NCI-H1694 treated with DMSO at 0.1 percent for 48 hours (cell line): ENCODE measurements around the gene PHF24.
A peak's percentile ranks its signal among the peaks of the same experiment; 100 is the strongest.

Experiments used
- DNase-seq: peaks from one replicate; lab custom pipeline; 2025; lab: John Stamatoyannopoulos, UW

Gene PHF24

DNA sequence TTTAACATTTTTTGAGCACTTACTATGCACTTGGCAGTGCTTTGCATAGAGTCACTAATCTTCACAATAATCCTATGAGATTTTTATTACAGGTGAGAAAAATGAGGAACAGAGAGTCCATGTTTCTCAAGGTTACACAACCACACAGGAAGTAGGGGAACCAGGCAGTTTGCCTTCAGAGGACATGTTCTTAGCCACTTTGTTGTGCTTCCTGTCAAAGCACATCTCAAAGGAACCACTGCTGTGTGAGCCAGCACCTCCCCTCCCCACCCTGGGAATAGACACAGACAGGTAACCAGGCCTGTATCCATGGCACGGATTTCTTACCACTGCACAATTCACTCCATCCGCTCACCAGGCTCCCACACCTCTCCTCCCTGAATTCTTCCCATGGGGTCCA is 25.1 kb downstream of the PHF24 start:
- no peak for DNase-seq

DNA sequence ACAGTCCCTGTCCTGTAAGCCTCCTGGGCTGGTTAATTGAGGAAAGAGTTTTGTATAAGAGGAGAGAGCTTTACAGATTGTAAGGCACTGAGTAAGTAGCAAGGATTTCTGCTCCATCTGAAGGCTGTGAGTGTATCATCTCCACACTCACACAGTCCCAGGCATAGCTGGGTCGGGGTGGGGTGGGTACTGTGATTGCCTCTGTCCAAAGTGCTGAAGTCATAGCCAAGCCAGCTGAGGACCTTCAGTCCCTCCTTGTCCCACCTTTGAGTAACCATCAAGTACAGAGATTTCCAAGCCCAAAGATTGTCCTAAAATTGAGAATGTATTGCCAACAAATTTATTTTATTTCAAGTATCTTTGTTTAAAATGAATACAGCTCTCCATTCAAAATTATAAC is 26.0 kb downstream of the PHF24 start:
- DNase-seq, result no peak

DNA sequence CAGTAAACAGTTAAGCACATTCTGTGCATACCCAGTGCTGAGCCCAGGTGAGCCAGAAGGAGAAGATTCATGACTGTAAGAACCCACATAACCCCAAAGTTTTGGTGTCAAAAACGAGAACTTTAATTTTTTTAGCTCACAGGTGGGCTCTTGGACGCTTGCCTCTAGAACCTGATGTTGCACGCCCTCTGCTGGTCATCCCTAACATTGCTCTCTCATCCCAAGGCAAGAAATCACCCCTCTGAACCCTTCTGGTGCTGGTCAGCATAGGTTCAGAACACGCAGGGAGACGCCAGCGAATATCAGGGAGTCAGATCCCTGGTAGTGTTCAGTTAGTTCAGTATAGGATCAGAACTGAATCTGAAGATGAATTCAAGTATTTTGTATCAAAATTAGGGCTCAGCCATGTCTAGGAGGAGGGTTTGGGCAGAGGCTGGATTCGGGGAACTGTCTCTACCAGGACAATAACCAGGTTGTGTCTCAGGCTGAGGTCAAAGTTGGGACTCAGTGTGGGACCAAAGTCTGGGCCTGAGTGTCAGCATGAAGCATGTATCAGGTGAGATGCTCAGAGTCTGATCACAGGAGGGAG is 27.3 kb downstream of the PHF24 start:
- DNase-seq, result peak; percentile 44

DNA sequence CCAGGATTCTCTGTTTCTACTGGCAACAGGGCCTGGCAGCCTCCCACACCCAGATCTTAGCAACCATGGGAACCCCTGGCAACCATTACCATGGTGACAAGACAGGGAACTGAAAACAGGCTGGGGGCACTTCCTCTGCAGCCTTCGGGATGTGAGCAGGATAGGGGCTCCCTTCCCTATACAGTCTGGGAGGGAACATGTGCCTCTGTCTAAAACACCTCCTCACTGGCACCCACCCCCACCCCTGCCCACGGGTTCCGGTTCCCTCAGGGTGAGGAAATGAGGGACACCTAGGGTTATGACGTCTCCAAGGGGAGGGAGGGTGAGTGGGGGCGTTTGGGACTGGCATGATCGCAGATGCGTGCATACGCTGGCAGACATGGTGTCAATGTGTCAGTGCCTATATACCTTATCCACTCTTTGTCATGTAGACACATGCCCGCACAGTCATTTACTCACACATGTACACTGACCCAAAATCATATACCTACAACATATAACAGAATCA is 28.5 kb downstream of the PHF24 start:
- no peak for DNase-seq

DNA sequence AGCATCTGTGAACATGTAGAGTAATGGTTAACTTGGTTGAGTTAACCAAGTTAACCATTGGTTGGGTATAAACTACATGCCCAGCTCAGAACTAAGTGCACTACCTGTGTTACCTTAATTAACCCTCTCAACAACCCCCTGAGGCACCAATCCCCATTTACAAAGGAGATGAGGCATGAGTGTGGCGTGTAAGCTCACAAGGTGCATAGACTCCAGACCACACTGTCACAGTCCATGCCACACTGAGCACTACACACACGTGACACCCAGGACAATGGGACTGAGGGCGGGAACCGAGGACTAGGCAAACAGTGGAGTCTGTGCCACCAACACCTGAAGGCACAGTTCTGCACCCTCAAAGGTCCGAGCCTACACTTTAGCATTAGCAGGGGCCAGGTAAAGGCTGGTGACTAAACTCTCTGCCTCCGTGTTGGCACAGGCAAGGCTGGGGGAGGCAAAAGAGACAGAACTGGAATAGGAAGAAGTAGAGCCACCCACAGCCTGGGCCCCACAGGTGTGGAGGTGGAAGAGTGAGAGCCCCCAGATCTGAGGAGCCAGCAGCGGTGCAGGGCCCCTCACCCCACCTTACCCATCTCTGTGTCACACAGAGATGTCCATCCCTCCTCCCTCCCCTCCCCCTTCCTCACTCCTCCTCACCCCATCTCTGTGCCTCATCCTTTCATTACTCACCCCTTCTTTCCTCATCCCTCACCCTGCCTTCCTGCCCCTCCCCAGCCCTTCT is 29.2 kb downstream of the PHF24 start:
- DNase-seq, result no peak

DNA sequence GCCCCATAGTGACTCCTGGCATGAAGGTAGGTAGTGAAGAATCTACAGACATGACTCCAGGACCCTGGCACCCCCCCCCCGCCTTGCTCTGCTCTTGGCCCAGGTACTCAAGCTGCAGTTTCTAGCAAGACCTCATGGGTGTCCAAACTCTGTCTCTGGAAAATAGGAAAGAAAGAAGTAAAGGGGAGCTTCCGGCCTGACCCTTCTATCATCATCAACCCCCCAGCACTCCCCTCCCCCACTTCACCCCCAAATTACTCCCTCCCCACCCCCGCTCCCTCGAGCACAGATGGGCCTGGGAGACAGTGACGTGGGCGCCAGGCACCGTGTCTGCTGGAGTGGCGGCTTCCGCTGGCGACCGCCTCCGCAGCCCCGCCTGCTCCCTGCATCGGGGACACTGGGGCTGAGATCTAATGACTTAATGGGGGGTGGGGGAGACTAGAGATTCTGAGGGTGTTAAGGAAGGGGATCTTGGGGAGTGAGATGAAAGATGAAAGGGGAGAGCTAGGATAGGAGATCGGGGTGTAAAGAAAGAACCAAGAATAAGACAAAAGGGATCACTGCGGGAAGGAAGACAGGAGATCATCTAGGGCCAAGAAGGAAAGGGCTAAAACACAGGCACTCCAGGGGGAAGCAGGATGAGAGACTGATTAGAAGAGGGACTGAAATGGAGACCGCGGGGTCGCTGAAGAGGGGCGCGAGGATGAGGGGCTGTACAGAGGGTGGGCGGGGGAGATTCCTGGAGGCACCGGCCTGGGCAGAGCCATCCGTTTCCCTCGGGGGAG is 30.3 kb downstream of the PHF24 start:
- peak; percentile 23 for DNase-seq

DNA sequence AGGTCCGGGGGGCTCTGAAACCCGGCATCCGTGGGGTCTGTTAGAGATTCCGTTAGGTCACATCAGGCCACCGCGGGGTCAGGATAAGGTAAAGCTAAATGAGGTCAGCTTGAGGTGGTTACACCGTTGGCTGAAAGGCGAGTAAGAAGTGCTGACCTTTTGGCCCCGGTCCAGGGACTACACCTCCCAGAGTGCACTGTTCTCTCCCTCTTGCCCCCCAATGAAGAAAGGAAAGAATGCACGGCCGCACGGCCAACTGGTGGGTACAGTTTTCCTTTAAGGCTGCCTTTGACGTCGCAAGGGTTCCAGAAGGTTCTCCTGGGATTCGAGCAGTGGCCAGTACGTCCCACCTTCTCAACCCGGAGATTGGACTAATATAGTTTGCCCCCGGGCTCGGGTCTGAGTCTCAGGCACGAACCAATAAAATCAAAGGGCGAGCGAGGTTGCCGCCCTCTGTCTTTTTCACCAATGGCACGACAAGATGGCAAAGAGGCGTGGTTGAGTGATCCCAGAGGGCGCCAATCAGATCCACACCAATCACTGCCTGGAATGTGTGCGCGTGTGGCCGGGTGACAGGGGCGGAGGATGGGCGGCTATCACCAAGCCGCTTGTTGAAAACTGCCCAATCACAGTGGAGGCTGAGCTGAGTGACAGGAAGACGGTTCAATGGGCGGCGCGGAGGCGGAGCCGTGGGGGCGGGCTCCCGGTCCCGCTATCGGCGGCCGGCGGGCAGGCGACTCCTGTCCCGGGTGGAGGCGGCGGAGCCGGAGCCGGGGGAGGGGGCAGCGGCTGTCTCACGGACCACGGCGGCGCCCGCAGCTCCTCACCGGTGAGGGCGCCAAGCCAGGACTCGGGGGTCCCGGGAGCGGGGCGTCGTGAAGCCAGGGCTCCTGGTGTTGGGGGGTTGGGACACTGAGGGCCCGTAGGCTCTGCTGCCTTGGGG is 31.2 kb downstream of the PHF24 start, which contains the start of gene DNAJB5:
Gene DNAJB5 (plus strand): TSS at position 743 of the 943 bp plus-strand sequence. CDS start 886 bp downstream, outside the sequence.
- DNase-seq, result peak; percentile 99

DNA sequence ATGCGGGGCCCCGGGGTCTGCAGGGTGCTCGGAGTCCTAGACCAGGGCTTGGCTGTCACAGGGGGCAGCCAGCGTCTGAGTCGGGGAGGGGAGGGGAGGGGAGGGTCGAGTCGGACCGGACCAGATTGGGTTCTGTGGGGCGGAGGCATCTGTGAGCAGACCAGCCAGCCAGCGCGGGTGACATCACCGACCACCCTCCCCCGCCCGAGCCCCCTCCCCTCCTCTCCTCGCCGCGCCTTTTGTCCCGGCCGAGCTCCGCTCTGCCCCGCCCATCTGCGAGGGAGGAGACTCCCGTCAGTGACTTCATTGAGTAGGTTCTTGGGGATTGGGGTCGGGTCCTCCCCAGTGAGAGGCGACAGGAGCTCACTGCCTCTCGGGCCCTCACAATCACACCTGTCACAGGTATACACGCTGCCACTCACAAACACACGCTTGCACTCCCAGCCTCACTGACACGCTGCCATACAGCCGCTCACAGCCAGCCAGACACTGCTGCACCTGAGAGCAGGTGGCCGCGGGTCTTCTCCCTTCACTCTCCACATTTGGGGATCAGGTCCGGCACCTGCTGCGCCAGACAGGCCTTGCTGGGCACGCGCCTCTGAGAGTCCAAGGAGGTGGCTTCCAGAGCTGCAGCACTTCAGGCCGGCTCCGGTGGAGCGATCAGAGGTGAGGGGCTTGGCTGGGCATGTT is 32.0 kb downstream of the PHF24 start:
- no peak for DNase-seq

DNA sequence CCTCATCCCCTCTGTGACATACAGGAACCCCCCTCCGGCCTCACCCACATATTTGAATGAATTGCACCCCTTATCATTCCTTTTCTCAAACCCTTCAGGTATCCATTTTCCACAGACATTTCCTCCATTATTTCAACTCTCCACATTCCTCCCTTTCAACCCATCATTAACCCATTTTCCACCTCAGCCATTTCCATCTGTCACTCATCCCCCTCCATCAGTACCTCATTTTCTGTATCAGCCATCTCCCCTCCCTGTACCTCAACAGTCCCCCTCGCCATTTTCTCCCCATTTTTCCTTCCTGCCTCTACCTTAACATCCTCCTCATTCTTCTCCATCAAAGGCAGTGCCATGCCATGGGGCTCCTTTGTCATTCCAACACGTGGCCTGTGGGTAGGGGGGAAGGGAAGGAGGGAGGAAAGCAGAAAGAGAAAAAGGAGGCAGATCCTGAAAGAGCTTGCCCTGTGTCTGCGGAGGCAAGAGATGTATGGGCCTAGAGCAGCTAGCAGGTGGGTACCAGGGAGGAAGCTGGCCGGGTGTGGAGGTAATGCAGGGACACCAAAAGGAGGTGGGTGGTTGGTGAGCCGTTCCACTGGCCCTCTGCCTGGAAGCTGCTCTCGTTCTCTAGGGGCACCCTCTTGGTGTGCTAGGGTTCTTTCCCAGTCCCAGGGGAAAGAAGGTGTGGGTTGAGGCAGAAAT is 33.0 kb downstream of the PHF24 start:
- DNase-seq, result no peak

DNA sequence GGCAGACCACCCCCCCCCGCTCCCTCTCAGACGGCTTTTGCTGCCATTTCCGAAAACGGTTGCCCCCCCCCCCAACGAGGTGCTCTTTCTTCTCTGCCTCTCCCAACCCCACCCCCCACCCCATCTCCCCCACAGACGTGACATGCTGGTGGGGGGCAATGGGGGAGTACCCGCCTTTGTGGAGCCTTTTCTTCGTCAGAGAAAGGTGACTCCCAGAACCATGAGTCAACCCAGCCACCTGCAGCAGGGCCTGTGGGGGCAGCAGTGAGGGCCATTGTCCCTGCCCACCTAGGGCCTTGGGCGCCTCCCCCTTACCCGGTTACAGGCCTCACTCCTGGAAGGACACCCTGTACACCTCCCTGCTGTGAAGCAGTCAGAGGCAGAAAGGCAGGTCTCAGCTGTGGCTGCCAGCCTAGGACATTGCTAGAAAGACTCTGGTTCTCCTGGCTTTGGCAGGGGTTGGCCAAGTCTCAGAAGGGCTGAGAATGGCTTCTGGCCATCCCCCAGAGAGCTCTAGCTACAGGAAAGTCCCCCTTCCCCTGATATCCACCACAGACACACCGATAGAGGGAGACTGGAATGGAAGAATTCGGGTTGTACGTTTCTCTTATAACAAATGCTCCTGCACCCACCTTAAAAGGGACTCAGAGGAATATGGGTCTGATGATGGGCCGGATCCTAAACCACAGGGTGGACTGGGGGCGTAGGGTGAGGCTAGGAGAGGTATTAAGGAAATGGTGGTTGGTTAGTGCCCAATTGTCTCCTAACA is 33.7 kb downstream of the PHF24 start:
- DNase-seq, result no peak

DNA sequence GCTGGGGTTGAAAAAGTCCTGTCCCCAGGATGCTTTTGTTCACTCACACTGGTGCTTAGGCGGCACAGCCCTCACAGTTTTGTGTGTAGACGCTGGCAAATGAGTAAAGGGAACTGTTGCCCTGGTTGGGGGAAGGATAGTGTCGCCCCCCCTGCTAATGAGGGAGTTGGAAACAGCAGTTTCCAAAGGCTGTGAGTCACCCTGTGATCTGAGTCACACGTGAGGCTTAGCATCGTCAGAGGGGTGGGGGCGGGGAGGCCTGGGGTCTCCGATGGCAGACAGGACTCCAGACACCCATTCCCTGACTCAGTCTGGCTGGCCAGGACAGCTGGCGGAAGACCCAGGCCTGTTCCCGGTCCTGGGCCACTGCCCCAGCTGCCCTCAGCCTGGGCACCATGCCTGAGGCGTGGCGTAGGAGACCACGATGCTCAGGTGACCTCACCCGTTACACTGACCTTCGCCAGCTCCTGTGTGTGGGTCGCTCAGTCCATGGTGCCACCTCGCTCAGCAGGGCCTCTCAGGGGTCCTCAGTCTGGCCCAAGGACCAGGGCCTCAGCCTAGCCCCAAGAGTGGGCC is 34.4 kb downstream of the PHF24 start:
- DNase-seq, result no peak

DNA sequence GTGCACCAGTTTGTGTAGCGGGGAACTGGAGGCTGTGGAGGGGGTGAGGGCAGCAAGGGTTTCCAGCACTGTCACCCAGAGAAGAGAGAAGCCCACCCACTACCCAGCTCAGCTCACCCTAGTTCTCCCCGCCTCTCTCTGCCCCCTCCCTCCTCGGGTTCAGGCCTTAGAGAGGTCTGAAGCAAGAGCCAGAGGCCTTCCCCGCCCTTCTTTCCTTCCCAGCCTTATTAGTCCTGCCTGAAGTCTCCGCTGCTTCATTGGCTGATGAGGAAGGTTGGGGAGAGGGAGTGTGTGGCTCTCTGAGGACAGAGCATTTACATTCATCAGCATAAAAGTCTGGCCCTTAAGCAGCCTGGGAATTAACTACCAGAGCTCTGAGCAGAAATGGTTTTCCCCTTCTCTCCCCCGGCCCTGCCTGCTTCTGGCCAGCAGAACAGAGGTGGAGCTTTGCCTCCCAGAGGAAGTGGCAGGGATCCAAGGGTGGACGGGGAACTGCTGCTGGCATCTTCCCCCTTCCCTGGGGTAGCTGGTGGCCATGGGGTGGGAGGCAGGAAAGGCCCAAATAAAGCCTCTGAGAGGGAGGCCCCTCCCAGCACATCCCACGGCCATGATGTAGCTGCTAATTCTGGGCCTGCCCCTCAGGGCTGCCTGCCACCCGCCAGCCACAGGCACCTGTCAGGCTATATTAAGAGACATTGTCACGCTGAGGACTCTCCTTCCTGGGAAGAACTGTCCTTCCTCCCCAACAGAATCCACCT is 35.6 kb downstream of the PHF24 start:
- no peak for DNase-seq

DNA sequence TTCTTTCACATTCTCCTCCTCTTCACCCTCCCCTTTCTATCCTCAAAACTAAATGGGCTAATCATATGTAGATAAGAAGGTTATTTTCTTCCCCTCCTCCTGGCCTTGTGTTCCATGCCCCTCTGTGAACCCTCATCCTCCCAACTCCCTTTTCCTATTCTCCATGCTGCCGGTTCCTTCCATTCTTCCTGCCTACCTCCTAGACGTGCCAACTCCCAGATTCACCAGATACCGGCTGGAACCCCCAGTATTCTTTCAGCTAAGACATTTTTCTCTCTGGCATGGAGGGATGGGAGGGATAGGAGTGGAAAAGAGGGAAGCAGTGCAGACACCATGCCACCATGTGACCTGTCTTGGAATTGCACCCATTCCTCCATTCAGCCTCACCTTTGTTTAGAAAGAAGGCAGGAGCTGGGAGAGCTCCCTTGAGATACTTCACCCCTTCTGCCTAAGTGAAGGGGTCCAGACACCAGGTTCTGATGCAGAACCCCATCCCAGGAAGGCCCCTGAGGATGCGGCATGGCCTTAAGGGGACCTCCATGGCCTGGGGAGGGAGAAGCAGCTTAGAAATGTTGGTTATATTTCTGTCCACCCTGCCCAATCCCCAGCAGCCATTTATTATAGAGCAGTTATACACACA is 36.3 kb downstream of the PHF24 start:
- peak; percentile 48 for DNase-seq

DNA sequence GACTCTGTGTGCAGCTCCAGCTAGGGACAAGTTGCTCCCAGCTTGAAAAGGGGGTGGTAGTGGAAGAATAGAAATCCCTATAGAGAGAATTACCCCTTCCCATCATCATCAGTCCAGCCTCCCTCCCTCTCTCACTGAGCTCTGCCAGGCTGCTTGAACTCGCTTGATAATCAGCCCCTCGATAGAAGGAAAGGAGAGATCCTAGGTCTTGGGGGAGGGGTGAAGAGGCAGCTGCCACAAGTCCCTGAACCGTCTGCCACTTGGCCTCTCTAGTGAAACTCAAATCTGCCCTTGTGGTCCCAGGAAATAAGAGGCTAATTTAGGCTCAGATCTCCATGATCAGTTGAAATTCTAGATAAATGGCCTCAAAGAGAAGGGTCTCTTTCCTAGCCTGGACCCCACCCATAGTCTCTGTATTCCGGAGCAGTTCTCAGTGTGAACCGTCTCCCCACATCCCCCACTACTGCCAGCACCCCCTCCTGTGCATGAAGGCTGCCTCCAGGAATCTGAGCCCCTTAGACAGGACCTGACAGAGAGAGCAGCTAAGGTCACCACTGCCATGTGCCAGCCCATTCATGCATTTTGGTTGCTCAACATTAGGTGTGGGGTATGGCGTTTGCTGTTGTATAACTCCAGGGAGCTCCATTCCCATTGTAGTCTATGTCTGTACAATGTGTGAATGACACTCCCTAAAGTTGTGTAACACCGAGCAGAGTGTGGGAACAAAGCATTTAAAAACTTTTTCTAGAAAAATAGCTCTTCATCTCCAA is 37.0 kb downstream of the PHF24 start:
- no peak for DNase-seq

DNA sequence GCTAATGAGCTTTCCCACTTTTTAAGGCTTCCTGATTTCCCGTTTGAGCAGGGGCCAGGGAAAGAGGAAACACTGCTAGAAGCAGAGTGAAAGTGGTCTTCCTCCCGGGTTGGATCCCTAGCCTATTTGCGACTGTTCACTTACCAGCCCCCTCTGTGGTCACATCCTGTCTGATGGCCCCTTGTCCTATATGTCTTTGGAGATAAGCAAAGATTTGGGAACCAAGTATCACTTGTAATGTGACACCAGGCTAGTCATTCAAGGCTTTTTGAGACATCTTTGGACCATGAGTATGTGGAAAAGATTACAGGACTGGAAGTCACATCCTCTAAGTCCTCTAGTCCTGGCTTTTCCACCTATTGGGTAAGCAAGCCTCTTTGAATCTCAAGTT is 37.6 kb downstream of the PHF24 start:
- DNase-seq, result no peak

DNA sequence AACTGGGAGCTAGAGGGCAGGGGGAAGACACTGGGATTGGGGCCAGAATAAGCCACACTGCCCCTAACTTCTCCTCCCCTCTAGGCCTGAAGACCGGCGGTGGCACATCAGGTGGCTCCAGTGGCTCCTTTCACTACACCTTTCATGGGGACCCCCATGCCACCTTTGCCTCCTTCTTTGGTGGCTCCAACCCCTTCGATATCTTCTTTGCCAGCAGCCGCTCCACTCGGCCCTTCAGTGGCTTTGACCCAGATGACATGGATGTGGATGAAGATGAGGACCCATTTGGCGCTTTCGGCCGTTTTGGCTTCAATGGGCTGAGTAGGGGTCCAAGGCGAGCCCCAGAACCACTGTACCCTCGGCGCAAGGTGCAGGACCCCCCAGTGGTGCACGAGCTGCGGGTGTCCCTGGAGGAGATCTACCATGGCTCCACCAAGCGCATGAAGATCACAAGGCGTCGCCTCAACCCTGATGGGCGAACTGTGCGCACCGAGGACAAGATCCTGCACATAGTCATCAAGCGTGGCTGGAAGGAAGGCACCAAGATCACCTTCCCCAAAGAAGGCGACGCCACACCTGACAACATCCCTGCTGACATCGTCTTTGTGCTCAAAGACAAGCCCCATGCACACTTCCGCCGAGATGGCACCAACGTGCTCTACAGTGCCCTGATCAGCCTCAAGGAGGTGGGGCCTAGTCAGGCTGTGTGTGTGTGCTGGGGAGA is 38.3 kb downstream of the PHF24 start:
- DNase-seq, result no peak

DNA sequence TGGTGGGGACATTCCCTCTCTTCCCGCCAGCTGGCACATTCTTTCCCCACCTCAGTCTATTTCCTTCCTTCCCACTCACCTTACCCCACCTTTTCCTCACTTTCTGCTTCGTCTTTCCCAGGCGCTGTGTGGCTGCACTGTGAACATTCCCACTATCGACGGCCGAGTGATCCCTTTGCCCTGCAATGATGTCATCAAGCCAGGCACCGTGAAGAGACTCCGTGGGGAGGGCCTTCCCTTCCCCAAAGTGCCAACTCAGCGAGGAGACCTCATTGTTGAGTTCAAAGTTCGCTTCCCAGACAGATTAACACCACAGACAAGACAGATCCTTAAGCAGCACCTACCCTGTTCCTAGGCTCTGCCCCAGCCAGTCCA is 38.8 kb downstream of the PHF24 start:
- DNase-seq, result no peak
